Measurements from ENCODE around the gene LCE7A. TPM values are rescaled to one million over a fixed set of nuclear protein-coding genes. Genes with fewer than 3 reads are reported as not detected.

The LCE7A gene
- total RNA-seq, 4 donors from 2014 or later: not detected

DNA sequence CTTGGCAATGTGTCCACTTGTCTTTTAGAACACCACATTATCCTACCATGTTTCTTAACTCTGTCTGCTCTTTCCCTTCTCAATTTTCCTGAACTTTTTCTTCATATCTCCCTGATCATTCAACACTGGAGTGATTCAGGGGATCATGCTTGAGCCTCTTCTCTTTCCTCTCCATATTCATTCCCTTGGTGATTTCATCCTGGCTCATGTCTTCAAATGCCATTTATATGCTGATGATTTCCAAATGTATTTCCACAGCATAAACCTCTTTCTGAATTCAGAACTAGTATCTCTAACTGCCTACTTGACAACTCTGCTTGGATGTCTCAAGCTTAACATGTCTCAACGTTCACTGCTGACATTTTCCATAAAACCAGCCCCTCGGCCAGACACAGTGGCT is 40.1 kb downstream of the LCE7A start:
- TF ChIP-seq EP300 (IDR thresholded peaks at IDR 0.05): no peak
- TF ChIP-seq POLR2A (IDR thresholded peaks at IDR 0.05): no peak
- TF ChIP-seq CTCF (IDR thresholded peaks at IDR 0.05): no peak
- no peaks in the 10 kb centered on the region for H3K9me3 ChIP-seq
- H3K4me1 ChIP-seq: no peaks in the 10 kb centered on the region
- no peaks in the 10 kb centered on the region for H3K27me3 ChIP-seq
- WGBS, 2 donors: 65 to 78% methylated on average over 2 of the region's 2 CpGs
- H3K4me3 ChIP-seq: no peak overlapping the region
- no peaks in the 10 kb centered on the region for H3K36me3 ChIP-seq
- DNase-seq (ENCODE audit: low spot score in 2 of 2): no peak
- H3K27ac ChIP-seq: no peak overlapping the region

GRCh38 chr1:152901631-152902030 is 41.8 kb downstream of the LCE7A start:
- Histone ChIP-seq H3K4me3 (no peak overlapping the region), H3K27me3 (no peaks in the 10 kb centered on the region), H3K9me3 (no peaks in the 10 kb centered on the region), H3K27ac (no peak overlapping the region), H3K36me3 (no peaks in the 10 kb centered on the region), H3K4me1 (no peaks in the 10 kb centered on the region)
- 71 to 73% methylated on average over 5 of the region's 5 CpGs for WGBS, 2 donors
- no peak for DNase-seq (ENCODE audit: low spot score in 2 of 2)
- TF ChIP-seq EP300 (IDR thresholded peaks at IDR 0.05) (no peak), POLR2A (IDR thresholded peaks at IDR 0.05) (no peak), CTCF (IDR thresholded peaks at IDR 0.05) (no peak)

GRCh38 chr1:152902636-152903035 is 42.8 kb downstream of the LCE7A start:
- TF ChIP-seq EP300 (IDR thresholded peaks at IDR 0.05): no peak
- TF ChIP-seq CTCF (IDR thresholded peaks at IDR 0.05): no peak
- no peak for TF ChIP-seq POLR2A (IDR thresholded peaks at IDR 0.05)
- Histone ChIP-seq H3K4me3 (no peak overlapping the region), H3K4me1 (no peaks in the 10 kb centered on the region), H3K9me3 (no peaks in the 10 kb centered on the region), H3K36me3 (no peaks in the 10 kb centered on the region), H3K27ac (no peak overlapping the region), H3K27me3 (no peaks in the 10 kb centered on the region)
- 48 to 60% methylated on average over 4 of the region's 4 CpGs for WGBS, 2 donors
- no peak for DNase-seq (ENCODE audit: low spot score in 2 of 2)

DNA sequence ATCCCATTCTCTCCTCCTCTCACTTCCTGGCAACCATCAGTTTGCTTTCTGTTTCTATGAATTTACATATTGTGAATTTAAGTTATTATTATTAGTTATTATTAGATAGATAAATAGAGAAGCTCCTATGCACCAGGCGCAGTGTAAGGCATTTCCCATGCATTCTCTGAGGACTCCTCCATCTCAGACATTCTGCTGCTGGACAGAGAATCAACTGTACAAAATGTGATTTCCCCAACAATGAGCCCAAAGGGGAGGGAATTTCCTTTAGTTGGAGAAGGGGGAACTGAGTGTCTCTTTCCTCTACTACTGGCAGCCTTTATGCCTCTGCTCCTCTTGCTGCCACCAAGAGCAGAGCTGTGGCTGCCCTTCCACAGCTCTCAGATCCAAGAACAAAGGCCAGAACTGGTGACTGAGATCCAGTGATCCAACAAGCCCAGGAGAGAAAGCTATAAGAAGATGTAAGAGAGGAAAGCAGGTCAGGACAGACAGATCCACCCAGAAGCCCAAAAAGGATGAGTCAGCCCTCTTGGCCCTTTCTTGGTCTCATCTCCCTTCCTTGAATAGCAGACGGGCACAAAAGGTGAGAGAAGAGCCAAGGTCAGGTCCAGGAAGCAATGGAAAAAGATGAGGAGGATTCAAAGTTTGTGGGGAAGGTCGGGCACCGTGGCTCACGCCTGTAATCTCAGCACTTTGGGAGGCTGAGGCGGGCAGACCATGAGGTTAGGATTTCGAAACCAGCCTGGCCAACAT is 45.1 kb downstream of the LCE7A start:
- WGBS, 2 donors: 75 to 86% methylated on average over 7 of the region's 7 CpGs
- Histone ChIP-seq H3K27me3 (no peaks in the 10 kb centered on the region), H3K4me3 (no peak overlapping the region), H3K9me3 (no peaks in the 10 kb centered on the region), H3K36me3 (no peaks in the 10 kb centered on the region), H3K4me1 (no peaks in the 10 kb centered on the region), H3K27ac (no peak overlapping the region)
- TF ChIP-seq CTCF (IDR thresholded peaks at IDR 0.05): no peak
- no peak for TF ChIP-seq POLR2A (IDR thresholded peaks at IDR 0.05)
- TF ChIP-seq EP300 (IDR thresholded peaks at IDR 0.05): no peak
- DNase-seq (ENCODE audit: low spot score in 2 of 2): no peak

DNA sequence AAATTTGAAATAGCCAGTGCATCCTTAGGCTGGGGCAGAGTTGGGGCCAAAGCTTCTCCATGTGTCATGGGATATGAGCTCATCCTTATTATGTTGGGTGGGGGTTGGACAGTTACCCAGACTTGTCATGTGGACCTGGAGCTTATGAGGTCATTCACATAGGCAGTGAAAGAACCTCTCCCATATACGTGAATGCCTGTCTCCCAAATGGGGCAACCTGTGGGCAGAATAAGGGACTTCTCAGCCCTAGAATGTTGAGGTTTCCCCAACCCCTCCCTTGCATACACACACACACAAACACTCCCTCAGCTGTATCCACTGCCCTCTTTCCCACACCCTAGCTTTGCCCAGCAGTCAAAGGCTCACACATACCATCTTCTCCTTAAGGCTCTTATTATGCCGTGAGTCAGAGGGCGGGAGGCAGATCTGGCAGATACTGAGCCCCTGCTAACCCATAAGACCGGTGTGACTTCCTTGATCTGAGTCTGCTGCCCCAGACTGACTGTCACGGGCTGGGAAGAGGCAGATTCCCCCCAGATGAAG is 46.3 kb downstream of the LCE7A start:
- TF ChIP-seq CTCF (IDR thresholded peaks at IDR 0.05) (no peak), EP300 (IDR thresholded peaks at IDR 0.05) (no peak), POLR2A (IDR thresholded peaks at IDR 0.05) (no peak)
- 42 to 52% methylated on average over 5 of the region's 5 CpGs for WGBS, 2 donors
- Histone ChIP-seq H3K27ac (no peak overlapping the region), H3K4me1 (no peaks in the 10 kb centered on the region), H3K36me3 (no peaks in the 10 kb centered on the region), H3K4me3 (no peak overlapping the region), H3K27me3 (no peaks in the 10 kb centered on the region), H3K9me3 (peaks cover 0 to 11% (median 0%) of the 10 kb centered on the region in 4 donors)
- no peak for DNase-seq (ENCODE audit: low spot score in 2 of 2)
